B cell (primary cell): ENCODE results near the gene GJA9. TPM values are rescaled to one million over a fixed set of nuclear protein-coding genes. Genes with fewer than 3 reads are reported as not detected.
"Not testable (repeated sequence)": the region's sequence is repeated elsewhere in the genome, so short reads cannot be mapped to it uniquely, and the experiment has no call there.

Experiments
- ATAC-seq: fragments of 200-7000 bp; cut with Tn5 transposase; one replicate; pipeline ENCODE4 v1.10.0; 2021; ENCODE audit warnings: low read depth, mild to moderate bottlenecking, moderate number of reproducible peaks, moderate library complexity
- CTCF ChIA-PET: fragments of 350-600 bp; sonication (Branson Sonifier 250); formaldehyde crosslinking; loops from one replicate; lab custom pipeline; 2021; ENCODE audit warnings: antibody characterized with exemption, inconsistent platforms; lab: Charles Lee
- POLR2A ChIA-PET: fragments of 350-600 bp; sonication (Branson Sonifier 250); formaldehyde crosslinking; loops from one replicate; lab custom pipeline; 2021; ENCODE audit warnings: antibody characterized with exemption; lab: Charles Lee
- DNase-seq: peaks from one replicate; pipeline ENCODE4 v3.0.0; 2013
- H2AFZ ChIP-seq: 2 replicates; pipeline ENCODE4 v1.6.1; 2012; ENCODE audit warnings: mild to moderate bottlenecking, low read depth, low read length; ENCODE audit not compliant: insufficient read depth, poor library complexity, severe bottlenecking
- H3K27ac ChIP-seq, 2 donors: 1 replicate in 1 of 2; 2 replicates in 1 of 2; pipeline ENCODE4 v1.5.1; 2012 to 2013; ENCODE audit warnings: low read length in 2 of 2, mild to moderate bottlenecking in 2 of 2, moderate library complexity in 1 of 2
- H3K27me3 ChIP-seq, 4 experiments: fragments of 200-600 bp in 1 of 4; sonication (generic) in 1 of 4; replicated peaks in 1 of 4; 1 replicate in 2 of 4; 2 replicates in 2 of 4; pipeline versions ENCODE4 v1.6.1 to v1.7.0; 2013 to 2016; ENCODE audit warnings: low read length in 3 of 4, mild to moderate bottlenecking in 2 of 4, mixed read lengths in 1 of 4, moderate library complexity in 1 of 4; ENCODE audit not compliant: insufficient read depth in 4 of 4, control insufficient read depth in 3 of 4; ENCODE audit errors: control extremely low read depth in 1 of 4
- H3K36me3 ChIP-seq, 2 experiments: replicated peaks in 1 of 2; 1 replicate in 1 of 2; 2 replicates in 1 of 2; pipeline versions ENCODE4 v1.6.1 to v1.7.1; 2013; ENCODE audit warnings: low read length in 1 of 2; ENCODE audit not compliant: insufficient read depth in 2 of 2, control insufficient read depth in 1 of 2; ENCODE audit errors: control extremely low read depth in 1 of 2, extremely low read depth in 1 of 2
- H3K4me1 ChIP-seq, 2 donors: fragments of 200-600 bp in 1 of 2; sonication (generic) in 1 of 2; 1 replicate in 1 of 2; 2 replicates in 1 of 2; pipeline versions ENCODE4 v1.5.1 to v1.6.1; 2013 to 2017; ENCODE audit warnings: low read length in 2 of 2; ENCODE audit not compliant: control insufficient read depth in 2 of 2, insufficient read depth in 2 of 2
- H3K4me2 ChIP-seq: replicated peaks from 2 replicates; pipeline ENCODE3; 2012; ENCODE audit warnings: mild to moderate bottlenecking, low read depth, low read length; ENCODE audit not compliant: poor library complexity, severe bottlenecking
- H3K4me3 ChIP-seq, 5 experiments: fragments of 200-600 bp in 1 of 5; sonication (generic) in 1 of 5; 1 replicate in 3 of 5; 2 replicates in 2 of 5; pipeline versions ENCODE4 v1.5.1 to v1.7.0; 2011 to 2016; ENCODE audit warnings: low read length in 4 of 5, mild to moderate bottlenecking in 4 of 5, low read depth in 2 of 5, control low read depth in 1 of 5, moderate library complexity in 1 of 5; ENCODE audit not compliant: insufficient read depth in 1 of 5; ENCODE audit errors: control extremely low read depth in 1 of 5, extremely low read depth in 1 of 5
- H3K79me2 ChIP-seq: fragments of 200-600 bp; sonication (generic); one replicate; pipeline ENCODE4 v1.6.0; 2016; ENCODE audit warnings: low read length; ENCODE audit not compliant: control insufficient read depth, insufficient read depth
- H3K9ac ChIP-seq: fragments of 200-600 bp; sonication (generic); 2 replicates; pipeline ENCODE4 v1.6.1; 2017; ENCODE audit warnings: mild to moderate bottlenecking, low read length, moderate library complexity
- H3K9me3 ChIP-seq, 3 donors: one replicate each; pipeline versions ENCODE4 v1.6.1 to v1.7.1; 2013; ENCODE audit warnings: low read length in 2 of 3; ENCODE audit not compliant: control insufficient read depth in 2 of 3, insufficient read depth in 1 of 3; ENCODE audit errors: control extremely low read depth in 1 of 3
- H4K20me1 ChIP-seq: 2 replicates; pipeline ENCODE4 v1.6.0; 2012; ENCODE audit warnings: mild to moderate bottlenecking, low read length; ENCODE audit not compliant: insufficient read depth, control insufficient read depth, poor library complexity, severe bottlenecking
- H3K27ac Mint-ChIP-seq: one replicate; pipeline ENCODE4 v1.8.0; 2021; ENCODE audit warnings: mixed read lengths
- H3K27me3 Mint-ChIP-seq: one replicate; pipeline ENCODE4 v1.8.0; 2021; ENCODE audit warnings: mixed read lengths
- H3K4me1 Mint-ChIP-seq: one replicate; pipeline ENCODE4 v1.8.0; 2021; ENCODE audit warnings: mixed read lengths
- H3K4me3 Mint-ChIP-seq: one replicate; pipeline ENCODE4 v1.8.0; 2021; ENCODE audit warnings: mixed read lengths
- H3K9me3 Mint-ChIP-seq: one replicate; pipeline ENCODE4 v1.8.0; 2022; ENCODE audit warnings: mixed read lengths; ENCODE audit not compliant: insufficient read depth
- CTCF ChIP-seq: fragments of 200-600 bp; IDR thresholded peaks from one replicate; pipeline ENCODE4 v1.8.0; 2022; ENCODE audit warnings: antibody characterized with exemption, mild to moderate bottlenecking
- EZH2 ChIP-seq: IDR thresholded peaks from 2 replicates; pipeline ENCODE4 v1.6.1; 2012; ENCODE audit warnings: borderline replicate concordance, low read depth, mild to moderate bottlenecking, moderate library complexity, low read length; ENCODE audit not compliant: insufficient read depth, poor library complexity, severe bottlenecking
- WGBS: methylation state at CpG from one replicate; pipeline ENCODE4 v1.1.5; 2013; ENCODE audit warnings: missing lambda C conversion rate; ENCODE audit not compliant: insufficient coverage; 5-methylcytosine and 5-hydroxymethylcytosine counted together
- intact Hi-C: fragments of 100-400 bp; cut with micrococcal nuclease; formaldehyde crosslinking; loops from one replicate; pipeline ENCODE4 v1.10.0; 2022
- polyA plus RNA-seq: library from polyadenylated mRNA; depleted of rRNA; stranded (reverse); fragments of >200 nt; gene quantifications from 2 replicates; pipeline ENCODE4 v1.2.3, GENCODE V29; 2012
- total RNA-seq, 2 donors: library from RNA; stranded (reverse); fragments of 120-200 nt in 1 of 2; gene quantifications; 1 replicate in 1 of 2; 2 replicates in 1 of 2; pipeline versions ENCODE4 v1.2.3 to v1.2.4, GENCODE V29; 2013 to 2022

The GJA9 gene
- total and polyA plus RNA-seq, 2 donors (not counting 1 experiment from before 2014, with no cell fraction given), result not detected

GRCh38 chr1:38840281-38840680 lies 41.1 kb downstream of the GJA9 start:
- Histone ChIP-seq H3K9ac (peak overlapping the region; percentile 17), H3K36me3 (peaks cover 5 to 64% of the 10 kb centered on the region in 2 experiments), H3K4me3 (no peak overlapping the region), H3K79me2 (peaks cover 15% of the 10 kb centered on the region), H3K27me3 (no peaks in the 10 kb centered on the region), H3K4me1 (peaks cover 0 to 5% of the 10 kb centered on the region in 2 donors), H2AFZ (no peak overlapping the region), H3K27ac (peak overlapping the region in 1 of 2 donors; percentile 49), H3K9me3 (no peaks in the 10 kb centered on the region), H4K20me1 (peaks cover 14% of the 10 kb centered on the region), H3K4me2 (no peak overlapping the region)
- CTCF ChIA-PET, result no interaction called here
- peaks cover 5% of the 10 kb centered on the region for H3K4me1 Mint-ChIP-seq
- H3K27ac Mint-ChIP-seq, result no peak overlapping the region
- WGBS, result 50% methylated on average over 1 of the region's 2 CpGs
- intact Hi-C loops, result no loop called here
- DNase-seq, result no peak
- no peak for ATAC-seq
- TF ChIP-seq EZH2, result no peak
- H3K4me3 Mint-ChIP-seq, result no peak overlapping the region
- H3K9me3 Mint-ChIP-seq, result no peaks in the 10 kb centered on the region
- no peaks in the 10 kb centered on the region for H3K27me3 Mint-ChIP-seq
- POLR2A ChIA-PET, result no interaction called here

- ChIA-PET CTCF (interaction anchor here (0.7 to 0.9 kb wide), 2 partner anchors 9 to 849 kb away, joined by 3 to 5 read pairs; no protein-coding TSS in a partner anchor), POLR2A (interaction anchor here (0.7 kb wide), 1 partner anchor 30 kb away, joined by 6 read pairs; no protein-coding TSS in a partner anchor)
- Histone ChIP-seq H3K4me1 (peaks cover 0 to 5% of the 10 kb centered on the region in 2 donors), H3K9ac (no peak overlapping the region), H3K79me2 (peaks cover 14% of the 10 kb centered on the region), H3K27me3 (no peaks in the 10 kb centered on the region), H3K36me3 (peaks cover 5 to 55% of the 10 kb centered on the region in 2 experiments), H3K27ac (no peak overlapping the region), H3K4me3 (no peak overlapping the region), H4K20me1 (peaks cover 9% of the 10 kb centered on the region), H3K9me3 (no peaks in the 10 kb centered on the region), H3K4me2 (no peak overlapping the region), H2AFZ (no peak overlapping the region)
- TF ChIP-seq CTCF, result no peak
- no peak for TF ChIP-seq EZH2
- ATAC-seq, result no peak
- Mint-ChIP-seq H3K4me1 (peaks cover 8% of the 10 kb centered on the region), H3K4me3 (no peak overlapping the region), H3K27me3 (no peaks in the 10 kb centered on the region), H3K9me3 (no peaks in the 10 kb centered on the region), H3K27ac (no peak overlapping the region)
- no peak for DNase-seq
- WGBS, result 92% methylated on average over 3 of the region's 9 CpGs
- intact Hi-C loops, result loop anchor here (5.0 kb wide), 1 partner anchor 947 kb away; no protein-coding TSS in a partner anchor
These were observed 42.0 kb downstream of the GJA9 start for GRCh38 chr1:38839363-38839762.

DNA sequence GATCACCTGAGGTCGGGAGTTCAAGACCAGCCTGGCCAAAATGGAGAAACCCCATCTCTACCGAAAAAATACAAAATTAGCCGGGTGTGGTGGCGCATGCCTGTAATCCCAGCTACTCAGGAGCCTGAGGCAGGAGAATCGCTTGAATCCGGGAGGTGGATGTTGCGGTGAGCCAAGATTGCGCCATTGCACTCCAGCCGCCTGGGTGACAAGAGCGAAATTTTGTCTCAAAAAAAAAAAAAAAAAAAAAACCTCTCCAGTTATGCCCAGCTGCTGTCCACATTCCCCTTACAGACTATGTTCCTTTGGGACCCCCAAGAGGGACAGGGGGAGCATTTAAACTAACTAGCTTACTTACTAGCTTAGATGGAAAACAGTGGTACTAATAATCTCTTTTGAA lies 45.1 kb downstream of the GJA9 start:
- H2AFZ ChIP-seq, H3K79me2 ChIP-seq, H3K27ac Mint-ChIP-seq, H3K4me3 ChIP-seq, POLR2A ChIA-PET, H3K4me1 Mint-ChIP-seq, H3K9me3 Mint-ChIP-seq, H3K4me3 Mint-ChIP-seq, DNase-seq, H3K4me1 ChIP-seq, ATAC-seq, H3K9ac ChIP-seq, H3K4me2 ChIP-seq, H3K27ac ChIP-seq, H4K20me1 ChIP-seq, H3K9me3 ChIP-seq, H3K27me3 Mint-ChIP-seq, H3K27me3 ChIP-seq: not testable (repeated sequence)
- CTCF ChIA-PET, result interaction anchor here (0.7 to 1.7 kb wide), 2 partner anchors 21 to 247 kb away, joined by 3 to 7 read pairs; no protein-coding TSS in a partner anchor
- intact Hi-C loops, result loop anchor here (5.0 kb wide), 1 partner anchor 944 kb away; no protein-coding TSS in a partner anchor
- H3K36me3 ChIP-seq, result peaks cover 2 to 34% of the 10 kb centered on the region in 2 experiments
- 100% methylated on average over 6 of the region's 10 CpGs for WGBS
